Endothelial cell (in vitro differentiated cells): ENCODE results near the gene SH3RF1. TPM values are rescaled to one million over a fixed set of nuclear protein-coding genes. Genes with fewer than 3 reads are reported as not detected.

Experiments used
- DNase-seq: peaks from one replicate; pipeline ENCODE4 v3.0.0; 2021; ENCODE audit warnings: low spot score
- H3K27ac Mint-ChIP-seq: one replicate; pipeline ENCODE4 v1.8.0; 2021; ENCODE audit warnings: mixed read lengths, inconsistent platforms; ENCODE audit not compliant: unreplicated experiment
- H3K27me3 Mint-ChIP-seq: one replicate; pipeline ENCODE4 v1.8.0; 2021; ENCODE audit warnings: mild to moderate bottlenecking, moderate library complexity, mixed read lengths, inconsistent platforms; ENCODE audit not compliant: unreplicated experiment
- H3K36me3 Mint-ChIP-seq: one replicate; pipeline ENCODE4 v1.8.0; 2021; ENCODE audit warnings: mild to moderate bottlenecking, low read depth, mixed read lengths, inconsistent platforms; ENCODE audit not compliant: unreplicated experiment
- H3K4me1 Mint-ChIP-seq: one replicate; pipeline ENCODE4 v1.8.0; 2021; ENCODE audit warnings: mild to moderate bottlenecking, mixed read lengths, inconsistent platforms; ENCODE audit not compliant: unreplicated experiment
- H3K4me3 Mint-ChIP-seq: one replicate; pipeline ENCODE4 v1.8.0; 2021; ENCODE audit warnings: mild to moderate bottlenecking, mixed read lengths, inconsistent platforms; ENCODE audit not compliant: unreplicated experiment
- H3K9me3 Mint-ChIP-seq: one replicate; pipeline ENCODE4 v1.8.0; 2021; ENCODE audit warnings: mixed read lengths, inconsistent platforms; ENCODE audit not compliant: unreplicated experiment
- long read RNA-seq: library from polyadenylated mRNA; unstranded; transcript quantifications from one replicate; pipeline ENCODE4 v2.0.0, GENCODE V29; 2020; ENCODE audit not compliant: unreplicated experiment
- total RNA-seq: library from RNA; stranded (reverse); fragmentation: NEBNext Ultra II Directional; extraction: Animal tissue kit (Norgen Biotek cat#: 25700); gene quantifications from one replicate; pipeline ENCODE4 v1.2.1, GENCODE V29; 2021; ENCODE audit not compliant: unreplicated experiment
- TF ChIP-seq, protein P1 (sequence below): fragments of 200-600 bp; sonication (generic); IDR thresholded peaks from one replicate; pipeline ENCODE4 v1.5.0; 2021; ENCODE audit warnings: antibody characterized with exemption; ENCODE audit not compliant: unreplicated experiment

The SH3RF1 gene
- 23.5 TPM for total RNA-seq
- long read RNA-seq, partial matches to known transcripts = 6 of 6 reads
- long read RNA-seq, other reads (novel, unspliced or antisense) = 0 of 6 reads

DNA sequence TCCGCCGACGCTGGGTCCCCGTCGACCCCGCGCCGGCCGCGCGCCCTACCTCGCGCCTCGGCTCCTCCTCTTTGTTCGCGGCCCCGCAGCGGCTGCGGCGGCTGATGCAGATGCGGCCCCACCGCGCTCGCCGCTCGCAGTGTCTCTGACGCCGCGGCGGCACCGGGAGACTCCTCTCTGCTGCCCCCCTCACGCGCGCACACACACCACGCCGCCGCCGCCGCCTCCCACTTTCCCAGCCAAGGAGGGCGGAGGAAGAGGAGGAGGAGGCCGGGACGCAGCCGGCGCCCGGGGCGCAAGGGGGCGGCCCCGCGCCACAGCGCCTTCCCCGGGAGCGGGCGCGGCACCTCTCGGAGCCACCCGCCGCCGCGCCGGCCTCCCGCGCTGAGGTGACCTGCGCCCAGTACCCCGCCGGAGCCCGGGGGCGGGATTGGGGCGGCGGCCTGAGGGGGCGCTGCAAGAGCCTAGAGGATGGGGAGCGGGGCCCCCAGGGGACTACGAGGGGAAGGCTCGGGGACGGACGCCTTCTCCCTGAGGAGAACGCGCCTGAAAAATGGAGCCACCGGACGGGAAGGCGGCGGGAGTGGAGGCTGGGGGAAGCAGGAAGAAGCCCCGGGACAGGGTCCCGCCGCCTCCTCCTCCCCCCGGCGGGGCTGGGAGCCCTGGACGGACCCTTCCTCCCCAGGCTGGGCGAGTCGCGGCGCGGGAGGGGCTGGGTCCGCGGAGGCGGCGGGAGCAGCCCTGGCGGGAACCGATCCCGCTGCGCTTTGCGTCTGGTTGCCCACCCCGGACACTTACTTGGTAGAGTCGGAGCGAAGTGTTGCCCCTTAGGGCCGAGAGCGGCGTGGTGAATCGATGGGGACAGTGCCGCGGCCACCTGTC lies at the start of gene SH3RF1:
SH3RF1 (minus strand) TSS at position 147 of the 882 bp plus-strand sequence. CDS start 1,744 bp downstream, outside the sequence.
- Mint-ChIP-seq H3K9me3 (no peaks in the 10 kb centered on the region), H3K27me3 (peaks cover 5% of the 10 kb centered on the region), H3K36me3 (peaks cover 1% of the 10 kb centered on the region), H3K27ac (peak within 1 kb of the TSS; percentile 88), H3K4me1 (peaks cover 23% of the 10 kb centered on the region), H3K4me3 (peak within 1 kb of the TSS; percentile 97)
- TF ChIP-seq, protein P1, sequence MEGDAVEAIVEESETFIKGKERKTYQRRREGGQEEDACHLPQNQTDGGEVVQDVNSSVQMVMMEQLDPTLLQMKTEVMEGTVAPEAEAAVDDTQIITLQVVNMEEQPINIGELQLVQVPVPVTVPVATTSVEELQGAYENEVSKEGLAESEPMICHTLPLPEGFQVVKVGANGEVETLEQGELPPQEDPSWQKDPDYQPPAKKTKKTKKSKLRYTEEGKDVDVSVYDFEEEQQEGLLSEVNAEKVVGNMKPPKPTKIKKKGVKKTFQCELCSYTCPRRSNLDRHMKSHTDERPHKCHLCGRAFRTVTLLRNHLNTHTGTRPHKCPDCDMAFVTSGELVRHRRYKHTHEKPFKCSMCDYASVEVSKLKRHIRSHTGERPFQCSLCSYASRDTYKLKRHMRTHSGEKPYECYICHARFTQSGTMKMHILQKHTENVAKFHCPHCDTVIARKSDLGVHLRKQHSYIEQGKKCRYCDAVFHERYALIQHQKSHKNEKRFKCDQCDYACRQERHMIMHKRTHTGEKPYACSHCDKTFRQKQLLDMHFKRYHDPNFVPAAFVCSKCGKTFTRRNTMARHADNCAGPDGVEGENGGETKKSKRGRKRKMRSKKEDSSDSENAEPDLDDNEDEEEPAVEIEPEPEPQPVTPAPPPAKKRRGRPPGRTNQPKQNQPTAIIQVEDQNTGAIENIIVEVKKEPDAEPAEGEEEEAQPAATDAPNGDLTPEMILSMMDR = no peak
- DNase-seq = peak; percentile 79

DNA sequence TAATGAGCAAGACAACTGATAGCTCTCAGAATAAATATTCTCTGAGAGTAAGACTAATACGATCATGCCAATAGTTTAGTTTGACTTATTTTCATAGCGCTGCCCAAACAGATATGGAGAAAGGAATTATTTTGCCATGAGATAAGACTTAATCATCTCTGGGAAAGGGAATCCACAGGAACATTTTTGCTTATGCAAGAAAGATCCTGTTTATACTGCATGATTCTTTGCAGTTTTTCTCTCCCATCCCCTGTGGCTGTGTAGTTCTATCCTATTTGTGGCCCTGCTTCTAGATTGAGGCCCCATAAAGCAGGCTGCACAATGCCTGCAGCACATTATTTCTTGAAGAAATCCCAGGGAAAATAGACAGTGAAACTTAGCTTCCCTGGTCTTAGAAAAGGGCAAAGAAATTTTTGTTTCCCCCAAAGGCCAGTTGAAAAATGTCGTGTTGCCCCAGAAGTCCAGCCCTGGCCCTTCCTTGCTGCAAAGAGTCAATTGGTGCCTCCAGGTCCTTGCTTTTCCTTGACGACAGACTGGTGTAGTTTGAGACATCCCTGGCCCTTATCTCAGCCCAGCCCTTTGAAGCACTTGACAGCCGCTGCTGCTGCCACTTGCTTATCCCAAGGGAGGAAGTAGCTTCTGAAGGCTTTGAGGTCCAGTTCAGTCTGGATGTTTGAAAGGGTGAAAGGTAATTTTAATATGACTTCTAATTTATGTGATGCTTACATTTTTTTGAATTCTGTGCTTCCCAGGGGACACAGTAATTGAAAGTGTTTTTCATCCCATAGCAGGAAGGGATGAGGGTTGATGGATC lies 45.0 kb upstream of the SH3RF1 start:
- Mint-ChIP-seq H3K36me3 (no peaks in the 10 kb centered on the region), H3K4me3 (no peak overlapping the region), H3K9me3 (no peaks in the 10 kb centered on the region), H3K27me3 (no peaks in the 10 kb centered on the region), H3K27ac (no peak overlapping the region), H3K4me1 (peaks cover 6% of the 10 kb centered on the region)
- TF ChIP-seq, protein P1 = no peak
- no peak for DNase-seq

DNA sequence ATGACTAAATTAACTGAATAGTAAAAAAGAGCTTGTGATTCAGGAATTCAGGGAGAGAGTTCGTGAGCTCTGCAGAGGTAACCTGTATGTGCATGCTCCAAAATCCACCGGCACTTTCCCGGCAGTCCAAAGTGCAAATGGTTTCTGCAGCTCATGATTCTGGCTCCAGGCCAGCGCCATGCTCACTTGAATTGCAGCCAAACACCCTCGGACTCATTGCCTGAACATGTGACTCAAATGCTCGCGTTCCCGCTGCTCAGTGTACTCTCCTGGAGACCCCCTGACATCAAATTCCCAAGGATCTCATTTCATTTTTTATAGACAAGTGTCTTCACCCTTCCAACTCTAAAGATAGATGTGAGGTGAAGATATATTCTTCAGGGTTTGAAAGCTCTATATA lies 44.1 kb upstream of the SH3RF1 start:
- TF ChIP-seq, protein P1 = no peak
- DNase-seq = no peak
- Mint-ChIP-seq H3K36me3 (no peaks in the 10 kb centered on the region), H3K4me3 (no peak overlapping the region), H3K27me3 (no peaks in the 10 kb centered on the region), H3K4me1 (peaks cover 6% of the 10 kb centered on the region), H3K27ac (no peak overlapping the region), H3K9me3 (no peaks in the 10 kb centered on the region)

DNA sequence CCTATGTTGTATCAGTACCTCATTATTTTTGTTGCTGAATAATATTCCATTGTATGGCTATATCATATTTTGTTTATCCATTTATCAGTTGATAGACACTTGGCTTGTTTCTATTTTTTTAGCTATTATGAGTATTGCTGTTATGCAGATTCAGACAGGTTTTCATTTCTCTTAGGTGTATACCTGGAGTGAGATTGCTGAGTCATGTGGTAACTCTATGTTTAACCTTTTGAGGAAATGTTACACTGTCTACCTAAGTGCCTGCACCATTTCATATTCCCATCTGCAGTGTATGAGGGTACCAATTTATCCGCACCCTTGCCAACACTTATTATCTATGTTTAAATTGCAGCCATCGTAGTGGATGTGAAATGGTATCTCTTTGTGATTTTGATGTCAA lies 43.0 kb upstream of the SH3RF1 start:
- H3K27me3 Mint-ChIP-seq = no peaks in the 10 kb centered on the region
- TF ChIP-seq, protein P1 = no peak
- no peak overlapping the region for H3K4me3 Mint-ChIP-seq
- peaks cover 6% of the 10 kb centered on the region for H3K4me1 Mint-ChIP-seq
- no peaks in the 10 kb centered on the region for H3K36me3 Mint-ChIP-seq
- DNase-seq = no peak
- H3K27ac Mint-ChIP-seq = no peak overlapping the region
- H3K9me3 Mint-ChIP-seq = no peaks in the 10 kb centered on the region
